ENCODE measurements around the gene CRISP2.
A peak's percentile ranks its signal among the peaks of the same experiment; 100 is the strongest.

Gene CRISP2

GRCh38 chr6:49668083-49668511, 45.2 kb downstream of the CRISP2 start:
- TF ChIP-seq TEAD4 (IDR thresholded peaks at IDR 0.05) (peak; percentile 83), ZBTB7A (IDR thresholded peaks at IDR 0.05; ENCODE audit: low read depth) (no peak)

GRCh38 chr6:49666930-49667757, 46.2 kb downstream of the CRISP2 start:
- TF ChIP-seq TCF12 (IDR thresholded peaks at IDR 0.05; ENCODE audit: low read depth) (no peak), RAD21 (IDR thresholded peaks at IDR 0.05; ENCODE audit: low read depth) (no peak)

- TF ChIP-seq CREB1 (IDR thresholded peaks at IDR 0.05; ENCODE audit: low read depth) (no peak), TEAD4 (IDR thresholded peaks at IDR 0.05) (no peak), TAF1 (IDR thresholded peaks at IDR 0.05; ENCODE audit: low read depth) (no peak), RAD21 (IDR thresholded peaks at IDR 0.05; ENCODE audit: low read depth) (no peak), YY1 (IDR thresholded peaks at IDR 0.05; ENCODE audit: low read depth) (no peak)
Observed at GRCh38 chr6:49666480-49666879, 46.9 kb downstream of the CRISP2 start.

- no peak for TF ChIP-seq CEBPB (IDR thresholded peaks at IDR 0.05)
Observed at GRCh38 chr6:49664817-49665216, 48.5 kb downstream of the CRISP2 start.

GRCh38 chr6:49662892-49663261, 50.5 kb downstream of the CRISP2 start:
- no peak for TF ChIP-seq EP300 (IDR thresholded peaks at IDR 0.05; ENCODE audit: borderline replicate concordance)

- TF ChIP-seq USF1 (IDR thresholded peaks at IDR 0.05) (no peak), REST (IDR thresholded peaks at IDR 0.05; ENCODE audit: low read depth) (no peak), MAX (IDR thresholded peaks at IDR 0.05) (no peak), TEAD4 (IDR thresholded peaks at IDR 0.05) (no peak), CREB1 (IDR thresholded peaks at IDR 0.05; ENCODE audit: low read depth) (no peak), YY1 (IDR thresholded peaks at IDR 0.05; ENCODE audit: low read depth) (no peak), FOXM1 (IDR thresholded peaks at IDR 0.05; ENCODE audit: borderline replicate concordance, low read depth) (no peak), NFIC (IDR thresholded peaks at IDR 0.05) (no peak), CEBPB (IDR thresholded peaks at IDR 0.05) (no peak), TCF12 (IDR thresholded peaks at IDR 0.05; ENCODE audit: low read depth) (no peak), EP300 (IDR thresholded peaks at IDR 0.05; ENCODE audit: borderline replicate concordance) (no peak), RAD21 (IDR thresholded peaks at IDR 0.05; ENCODE audit: low read depth) (no peak), TAF1 (IDR thresholded peaks at IDR 0.05; ENCODE audit: low read depth) (no peak), ZBTB7A (IDR thresholded peaks at IDR 0.05; ENCODE audit: low read depth) (no peak), EGR1 (IDR thresholded peaks at IDR 0.05) (no peak)
Observed at GRCh38 chr6:49662231-49662891, 51.0 kb downstream of the CRISP2 start.

GRCh38 chr6:49653942-49654341, 59.4 kb downstream of the CRISP2 start:
- no peak for TF ChIP-seq NFIC (IDR thresholded peaks at IDR 0.05)
- TF ChIP-seq EP300 (IDR thresholded peaks at IDR 0.05; ENCODE audit: borderline replicate concordance), result no peak
- no peak for TF ChIP-seq CEBPB (IDR thresholded peaks at IDR 0.05)
- no peak for TF ChIP-seq TAF1 (IDR thresholded peaks at IDR 0.05; ENCODE audit: low read depth)

- TF ChIP-seq EP300 (IDR thresholded peaks at IDR 0.05; ENCODE audit: borderline replicate concordance) (no peak), FOXM1 (IDR thresholded peaks at IDR 0.05; ENCODE audit: borderline replicate concordance, low read depth) (no peak), EGR1 (IDR thresholded peaks at IDR 0.05) (no peak), REST (IDR thresholded peaks at IDR 0.05; ENCODE audit: low read depth) (no peak), TEAD4 (IDR thresholded peaks at IDR 0.05) (no peak), ZBTB7A (IDR thresholded peaks at IDR 0.05; ENCODE audit: low read depth) (no peak), CEBPB (IDR thresholded peaks at IDR 0.05) (no peak), MAX (IDR thresholded peaks at IDR 0.05) (no peak), RAD21 (IDR thresholded peaks at IDR 0.05; ENCODE audit: low read depth) (no peak), TAF1 (IDR thresholded peaks at IDR 0.05; ENCODE audit: low read depth) (no peak), CREB1 (IDR thresholded peaks at IDR 0.05; ENCODE audit: low read depth) (no peak), TCF12 (IDR thresholded peaks at IDR 0.05; ENCODE audit: low read depth) (no peak), NFIC (IDR thresholded peaks at IDR 0.05) (no peak), USF1 (IDR thresholded peaks at IDR 0.05) (no peak), YY1 (IDR thresholded peaks at IDR 0.05; ENCODE audit: low read depth) (no peak)
Observed at GRCh38 chr6:49653438-49653837, 59.9 kb downstream of the CRISP2 start.

All from Ishikawa (cell line).